Neural cell (in vitro differentiated cells): ENCODE data around the gene LCP2. TPM values are rescaled to one million over a fixed set of nuclear protein-coding genes. Genes with fewer than 3 reads are reported as not detected.

Source experiments
- H2AFZ ChIP-seq: fragments of 200-600, 300-800 bp; sonication (generic), shearing (Covaris generic); 2 replicates; pipeline ENCODE4 v1.6.0; 2014; ENCODE audit warnings: low read depth, mild to moderate bottlenecking, antibody characterized with exemption, low read length, moderate library complexity
- H3F3A ChIP-seq: fragments of 200-600 bp; shearing (Covaris generic); 2 replicates; pipeline ENCODE4 v1.6.1; 2016; ENCODE audit warnings: mild to moderate bottlenecking, moderate library complexity, mixed read lengths, antibody characterized with exemption, low read length; ENCODE audit not compliant: insufficient read depth, poor library complexity, severe bottlenecking
- H3K27ac ChIP-seq: fragments of 200-600, 300-800 bp; sonication (generic), shearing (Covaris generic); 2 replicates; pipeline ENCODE4 v1.5.1; 2014; ENCODE audit warnings: mild to moderate bottlenecking, low read length, moderate library complexity
- H3K27me3 ChIP-seq: fragments of 300-800, 200-600 bp; sonication (generic), shearing (Covaris generic); 2 replicates; pipeline ENCODE4 v1.6.0; 2014; ENCODE audit warnings: mild to moderate bottlenecking, low read depth, low read length, moderate library complexity; ENCODE audit not compliant: insufficient read depth
- H3K36me3 ChIP-seq: fragments of 300-800, 200-600 bp; sonication (generic), shearing (Covaris generic); 2 replicates; pipeline ENCODE4 v1.5.1; 2014; ENCODE audit warnings: mild to moderate bottlenecking, antibody characterized with exemption, low read length, moderate library complexity; ENCODE audit not compliant: insufficient read depth
- H3K4me2 ChIP-seq: fragments of 300-800, 200-600 bp; sonication (generic), shearing (Covaris generic); 2 replicates; pipeline ENCODE4 v1.6.0; 2014; ENCODE audit warnings: mild to moderate bottlenecking, low read length
- H3K4me3 ChIP-seq: fragments of 300-800, 200-600 bp; sonication (generic), shearing (Covaris generic); 2 replicates; pipeline ENCODE4 v1.5.1; 2014; ENCODE audit warnings: mild to moderate bottlenecking, low read length, moderate library complexity
- H3K79me2 ChIP-seq: fragments of 200-600 bp; shearing (Covaris generic); replicated peaks from 2 replicates; pipeline ENCODE4 v1.6.0; 2014; ENCODE audit warnings: mild to moderate bottlenecking, low read length, moderate library complexity; ENCODE audit not compliant: insufficient read depth
- H3K9ac ChIP-seq: fragments of 300-800, 200-600 bp; sonication (generic), shearing (Covaris generic); 2 replicates; pipeline ENCODE4 v1.6.1; 2016; ENCODE audit warnings: mild to moderate bottlenecking, low read length, mixed read lengths
- H3K9me2 ChIP-seq: fragments of 200-600 bp; shearing (Covaris generic); 2 replicates; pipeline ENCODE4 v1.6.1; 2016; ENCODE audit warnings: mild to moderate bottlenecking, low read length, mixed read lengths; ENCODE audit not compliant: insufficient read depth
- H3K9me3 ChIP-seq: fragments of 200-600, 300-800 bp; sonication (generic), shearing (Covaris generic); 2 replicates; pipeline ENCODE4 v1.6.1; 2016; ENCODE audit warnings: mild to moderate bottlenecking, mixed run types, low read length, moderate library complexity, mixed read lengths
- H4K20me1 ChIP-seq: fragments of 200-600 bp; shearing (Covaris generic); 2 replicates; pipeline ENCODE4 v1.6.1; 2016; ENCODE audit warnings: mild to moderate bottlenecking, mixed run types; ENCODE audit not compliant: insufficient read depth
- EP300 ChIP-seq: fragments of 450-650 bp; conservative IDR thresholded peaks from 2 replicates; pipeline ENCODE4 v1.6.1; 2014; ENCODE audit warnings: antibody characterized with exemption, mild to moderate bottlenecking, moderate library complexity; ENCODE audit not compliant: poor library complexity, severe bottlenecking
- EZH2 ChIP-seq: fragments of 200-600, 300-800 bp; shearing (Covaris generic), sonication (generic); IDR thresholded peaks from 2 replicates; pipeline ENCODE4 v1.6.1; 2014; ENCODE audit warnings: antibody characterized with exemption, low read length, borderline replicate concordance, mild to moderate bottlenecking; ENCODE audit not compliant: insufficient read depth, poor library complexity, severe bottlenecking
- MXI1 ChIP-seq: fragments of 450-650 bp; conservative IDR thresholded peaks from 2 replicates; pipeline ENCODE4 v1.6.1; 2014; ENCODE audit warnings: antibody characterized with exemption, mild to moderate bottlenecking; ENCODE audit not compliant: poor library complexity, severe bottlenecking
- POLR2AphosphoS5 ChIP-seq: IDR thresholded peaks from 2 replicates; pipeline ENCODE4 v1.6.1; 2012
- RAD21 ChIP-seq: fragments of 450-650 bp; conservative IDR thresholded peaks from 2 replicates; pipeline ENCODE4 v1.6.1; 2014; ENCODE audit warnings: antibody characterized with exemption, mild to moderate bottlenecking, moderate library complexity
- SMC3 ChIP-seq: fragments of 450-650 bp; conservative IDR thresholded peaks from 2 replicates; pipeline ENCODE4 v1.6.1; 2014; ENCODE audit warnings: antibody characterized with exemption, mild to moderate bottlenecking, moderate library complexity; ENCODE audit not compliant: poor library complexity
- TAF1 ChIP-seq: IDR thresholded peaks from 2 replicates; pipeline ENCODE4 v1.6.1; 2012; ENCODE audit warnings: low read depth
- polyA plus RNA-seq: library from polyadenylated mRNA; depleted of rRNA; stranded (reverse); fragments of >200 nt; gene quantifications from 2 replicates; pipeline ENCODE4 v1.2.3, GENCODE V29; 2014
- TF ChIP-seq, protein P1 (sequence below): IDR thresholded peaks from 2 replicates; pipeline ENCODE4 v1.6.1; 2012; ENCODE audit warnings: borderline replicate concordance
- TF ChIP-seq, protein P2 (sequence below): fragments of 450-650 bp; IDR thresholded peaks from 2 replicates; pipeline ENCODE4 v1.5.1; 2014; ENCODE audit warnings: antibody characterized with exemption, mild to moderate bottlenecking, moderate library complexity; ENCODE audit not compliant: poor library complexity, severe bottlenecking

LCP2 gene
- polyA plus RNA-seq, 1 donor from 2014 or later, result not detected

GRCh38 chr5:170280011-170280493 lies 17.5 kb downstream of the LCP2 start:
- TF ChIP-seq, protein P1, sequence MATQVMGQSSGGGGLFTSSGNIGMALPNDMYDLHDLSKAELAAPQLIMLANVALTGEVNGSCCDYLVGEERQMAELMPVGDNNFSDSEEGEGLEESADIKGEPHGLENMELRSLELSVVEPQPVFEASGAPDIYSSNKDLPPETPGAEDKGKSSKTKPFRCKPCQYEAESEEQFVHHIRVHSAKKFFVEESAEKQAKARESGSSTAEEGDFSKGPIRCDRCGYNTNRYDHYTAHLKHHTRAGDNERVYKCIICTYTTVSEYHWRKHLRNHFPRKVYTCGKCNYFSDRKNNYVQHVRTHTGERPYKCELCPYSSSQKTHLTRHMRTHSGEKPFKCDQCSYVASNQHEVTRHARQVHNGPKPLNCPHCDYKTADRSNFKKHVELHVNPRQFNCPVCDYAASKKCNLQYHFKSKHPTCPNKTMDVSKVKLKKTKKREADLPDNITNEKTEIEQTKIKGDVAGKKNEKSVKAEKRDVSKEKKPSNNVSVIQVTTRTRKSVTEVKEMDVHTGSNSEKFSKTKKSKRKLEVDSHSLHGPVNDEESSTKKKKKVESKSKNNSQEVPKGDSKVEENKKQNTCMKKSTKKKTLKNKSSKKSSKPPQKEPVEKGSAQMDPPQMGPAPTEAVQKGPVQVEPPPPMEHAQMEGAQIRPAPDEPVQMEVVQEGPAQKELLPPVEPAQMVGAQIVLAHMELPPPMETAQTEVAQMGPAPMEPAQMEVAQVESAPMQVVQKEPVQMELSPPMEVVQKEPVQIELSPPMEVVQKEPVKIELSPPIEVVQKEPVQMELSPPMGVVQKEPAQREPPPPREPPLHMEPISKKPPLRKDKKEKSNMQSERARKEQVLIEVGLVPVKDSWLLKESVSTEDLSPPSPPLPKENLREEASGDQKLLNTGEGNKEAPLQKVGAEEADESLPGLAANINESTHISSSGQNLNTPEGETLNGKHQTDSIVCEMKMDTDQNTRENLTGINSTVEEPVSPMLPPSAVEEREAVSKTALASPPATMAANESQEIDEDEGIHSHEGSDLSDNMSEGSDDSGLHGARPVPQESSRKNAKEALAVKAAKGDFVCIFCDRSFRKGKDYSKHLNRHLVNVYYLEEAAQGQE, result no peak
- no peak for TF ChIP-seq POLR2AphosphoS5
- TF ChIP-seq EP300, result no peak
- TF ChIP-seq, protein P2, sequence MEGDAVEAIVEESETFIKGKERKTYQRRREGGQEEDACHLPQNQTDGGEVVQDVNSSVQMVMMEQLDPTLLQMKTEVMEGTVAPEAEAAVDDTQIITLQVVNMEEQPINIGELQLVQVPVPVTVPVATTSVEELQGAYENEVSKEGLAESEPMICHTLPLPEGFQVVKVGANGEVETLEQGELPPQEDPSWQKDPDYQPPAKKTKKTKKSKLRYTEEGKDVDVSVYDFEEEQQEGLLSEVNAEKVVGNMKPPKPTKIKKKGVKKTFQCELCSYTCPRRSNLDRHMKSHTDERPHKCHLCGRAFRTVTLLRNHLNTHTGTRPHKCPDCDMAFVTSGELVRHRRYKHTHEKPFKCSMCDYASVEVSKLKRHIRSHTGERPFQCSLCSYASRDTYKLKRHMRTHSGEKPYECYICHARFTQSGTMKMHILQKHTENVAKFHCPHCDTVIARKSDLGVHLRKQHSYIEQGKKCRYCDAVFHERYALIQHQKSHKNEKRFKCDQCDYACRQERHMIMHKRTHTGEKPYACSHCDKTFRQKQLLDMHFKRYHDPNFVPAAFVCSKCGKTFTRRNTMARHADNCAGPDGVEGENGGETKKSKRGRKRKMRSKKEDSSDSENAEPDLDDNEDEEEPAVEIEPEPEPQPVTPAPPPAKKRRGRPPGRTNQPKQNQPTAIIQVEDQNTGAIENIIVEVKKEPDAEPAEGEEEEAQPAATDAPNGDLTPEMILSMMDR, result no peak
- TF ChIP-seq RAD21, result no peak
- TF ChIP-seq SMC3, result no peak
- no peak for TF ChIP-seq TAF1
- TF ChIP-seq MXI1, result no peak
- no peak for TF ChIP-seq EZH2
- Histone ChIP-seq H2AFZ (no peak overlapping the region), H3K4me2 (no peak overlapping the region)

DNA sequence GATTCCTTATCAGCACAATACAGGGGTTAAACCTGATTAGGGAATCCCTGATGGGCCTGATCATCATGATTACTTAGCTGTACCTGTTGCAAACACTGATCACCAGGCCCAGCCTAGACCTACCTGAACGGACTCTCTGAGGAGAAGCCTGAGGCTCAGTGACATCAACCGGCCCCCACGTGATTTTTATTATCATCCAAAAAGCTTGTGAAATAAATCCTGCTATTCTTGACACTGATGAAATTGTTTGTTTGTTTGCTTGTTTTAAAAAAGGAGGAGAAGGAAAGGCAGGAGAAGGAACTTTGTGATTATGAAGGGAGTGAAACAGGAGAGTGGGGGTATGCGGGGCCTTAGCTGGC lies 18.1 kb downstream of the LCP2 start:
- no peak overlapping the region for H3K9ac ChIP-seq
- H2AFZ ChIP-seq, result no peak overlapping the region
- TF ChIP-seq MXI1, result no peak
- TF ChIP-seq TAF1, result no peak
- TF ChIP-seq, protein P2, result no peak
- no peak for TF ChIP-seq SMC3
- H3K4me2 ChIP-seq, result no peak overlapping the region
- no peaks in the 10 kb centered on the region for H3K9me2 ChIP-seq
- no peak overlapping the region for H3K4me3 ChIP-seq
- H4K20me1 ChIP-seq, result no peaks in the 10 kb centered on the region
- no peaks in the 10 kb centered on the region for H3F3A ChIP-seq
- no peak overlapping the region for H3K27ac ChIP-seq
- H3K36me3 ChIP-seq, result no peaks in the 10 kb centered on the region
- H3K9me3 ChIP-seq, result peaks cover 8% of the 10 kb centered on the region
- H3K27me3 ChIP-seq, result no peaks in the 10 kb centered on the region
- no peaks in the 10 kb centered on the region for H3K79me2 ChIP-seq

More at GRCh38 chr5:170280011-170280493, 17.5 kb downstream of the LCP2 start:
- Histone ChIP-seq H3K36me3 (no peaks in the 10 kb centered on the region), H4K20me1 (no peaks in the 10 kb centered on the region), H3K27ac (no peak overlapping the region), H3F3A (no peaks in the 10 kb centered on the region), H3K79me2 (no peaks in the 10 kb centered on the region), H3K9ac (no peak overlapping the region), H3K9me3 (peaks cover 8% of the 10 kb centered on the region), H3K4me3 (no peak overlapping the region), H3K9me2 (no peaks in the 10 kb centered on the region), H3K27me3 (no peaks in the 10 kb centered on the region)
